NCI-H82 (cell line): Measurements from ENCODE around the gene CTSW.

Experiments
- DNase-seq: peaks from one replicate; lab custom pipeline; 2025; lab: John Stamatoyannopoulos, UW

CTSW gene

DNA sequence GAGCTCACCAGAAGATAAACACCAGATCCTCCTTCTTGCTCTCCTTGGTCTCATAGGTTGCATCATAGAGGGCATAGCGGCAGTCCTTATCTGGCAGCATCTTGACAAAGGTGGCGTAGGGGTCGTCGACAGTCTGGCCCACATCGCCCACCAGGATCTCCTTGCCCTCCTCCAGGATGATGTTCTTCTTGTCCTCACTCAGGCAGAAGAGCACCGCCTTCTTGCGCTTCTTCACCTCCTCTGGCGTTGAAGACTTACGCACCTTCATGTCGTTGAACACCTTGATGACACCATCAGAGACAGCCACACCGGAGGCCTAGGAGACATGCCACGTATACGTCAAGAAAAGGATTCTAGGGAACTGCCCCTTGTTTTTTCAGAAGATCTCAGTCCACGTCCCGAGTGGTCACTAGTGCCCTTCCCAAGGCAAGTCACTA lies 23.7 kb upstream of the CTSW start:
- DNase-seq, result no peak

- peak; percentile 68 for DNase-seq
Measured at GRCh38 chr11:65856689-65857499, 22.7 kb upstream of the CTSW start.

DNA sequence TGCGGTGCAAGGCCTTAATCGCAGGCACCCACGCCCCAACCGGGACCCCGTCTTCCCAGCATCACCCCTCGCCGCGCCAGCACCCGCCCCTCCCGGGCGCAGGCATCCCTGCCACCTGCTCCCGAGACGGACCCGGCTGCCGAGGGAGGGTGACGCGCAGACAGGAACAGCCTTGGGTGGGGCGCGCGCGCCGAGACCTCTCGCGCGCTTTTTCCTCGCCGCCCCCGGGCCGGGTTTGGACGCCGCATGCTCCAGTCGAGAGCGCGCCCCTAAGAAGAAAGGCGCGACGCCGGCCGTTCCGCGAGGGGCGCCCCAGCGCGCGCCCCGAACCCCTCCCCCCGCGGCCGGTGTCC lies 22.2 kb upstream of the CTSW start:
- DNase-seq, result no peak

GRCh38 chr11:65857853-65858680 lies 21.6 kb upstream of the CTSW start, which contains the start of gene CFL1:
Gene CFL1, minus strand, starts transcription at chr11:65858180. Its CDS starts 81 bp downstream, at chr11:65858099.
- DNase-seq, result peak; percentile 97

- DNase-seq, result no peak
Measured at GRCh38 chr11:65858681-65859087, 21.0 kb upstream of the CTSW start.

DNA sequence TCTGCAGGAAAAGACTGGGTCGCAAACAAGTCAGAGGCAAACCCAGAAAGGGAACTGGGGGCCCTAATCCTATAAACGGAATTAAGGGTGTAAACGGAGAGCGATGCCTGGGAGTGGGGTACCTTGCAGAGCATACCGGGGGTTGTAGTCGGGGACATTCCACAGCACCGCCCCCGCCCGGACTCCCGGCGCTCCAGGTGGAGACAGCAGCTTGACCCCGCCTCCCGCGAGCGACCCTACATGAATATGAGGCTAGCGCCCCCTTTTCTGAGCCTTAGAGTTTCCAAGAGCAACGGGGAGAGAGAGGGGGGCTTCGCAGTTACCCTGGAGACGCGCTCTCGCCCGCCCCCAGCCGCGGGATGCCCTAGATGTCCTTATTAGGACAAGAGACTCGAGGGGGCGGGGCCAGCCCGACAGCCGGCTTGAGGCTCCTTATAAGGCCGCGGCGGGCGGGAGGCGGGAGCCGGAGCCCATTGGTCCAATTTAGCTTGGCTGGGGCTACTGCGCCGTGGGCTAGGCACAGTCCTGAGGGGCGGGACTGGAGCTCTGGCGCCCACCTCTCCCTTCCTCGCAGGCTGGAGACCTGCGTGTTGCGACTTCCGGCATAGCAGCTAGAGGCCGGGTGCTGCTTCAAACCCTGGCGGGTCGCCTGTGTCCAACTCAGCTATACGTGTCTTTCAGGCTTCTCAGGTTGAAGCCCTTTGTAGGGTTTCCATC lies 20.4 kb upstream of the CTSW start:
- DNase-seq, result peak; percentile 100

GRCh38 chr11:65859812-65860277 lies 19.8 kb upstream of the CTSW start:
- DNase-seq, result no peak

DNA sequence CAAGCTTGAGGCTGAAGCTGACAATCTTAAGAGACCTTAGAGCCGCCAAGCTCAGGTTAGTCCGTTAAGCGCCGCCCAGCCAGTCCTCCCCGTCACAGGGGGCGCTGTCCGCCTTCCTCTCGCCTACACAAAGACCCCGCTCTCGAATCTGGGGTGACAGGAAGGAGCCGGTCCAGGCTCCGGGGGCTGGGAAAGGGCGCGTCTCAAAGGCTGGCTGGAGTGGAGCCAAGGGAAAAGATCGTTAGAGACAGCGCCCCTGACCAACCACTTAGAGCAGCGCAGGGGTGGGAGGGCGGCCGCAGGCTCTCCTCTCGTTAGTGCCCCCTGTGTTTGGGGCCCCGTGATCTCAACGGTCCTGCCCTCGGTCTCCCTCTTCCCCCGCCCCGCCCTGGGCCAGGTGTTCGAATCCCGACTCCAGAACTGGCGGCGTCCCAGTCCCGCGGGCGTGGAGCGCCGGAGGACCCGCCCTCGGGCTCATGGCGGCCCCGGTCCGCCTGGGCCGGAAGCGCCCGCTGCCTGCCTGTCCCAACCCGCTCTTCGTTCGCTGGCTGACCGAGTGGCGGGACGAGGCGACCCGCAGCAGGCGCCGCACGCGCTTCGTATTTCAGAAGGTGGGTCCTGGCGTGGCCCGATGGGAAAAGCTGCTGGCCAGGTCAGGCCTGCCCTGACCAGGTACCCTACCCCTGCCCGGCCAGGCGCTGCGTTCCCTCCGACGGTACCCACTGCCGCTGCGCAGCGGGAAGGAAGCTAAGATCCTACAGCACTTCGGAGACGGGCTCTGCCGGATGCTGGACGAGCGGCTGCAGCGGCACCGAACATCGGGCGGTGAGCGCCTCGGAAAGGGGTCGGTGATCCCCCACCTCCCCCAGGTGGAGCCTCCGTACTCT lies 19.1 kb upstream of the CTSW start, which contains the start of gene MUS81:
Gene MUS81 (plus strand): TSS at position 156 of the 887 bp plus-strand sequence. CDS start 321 bp downstream, at position 477.
- DNase-seq, result peak; percentile 97

DNA sequence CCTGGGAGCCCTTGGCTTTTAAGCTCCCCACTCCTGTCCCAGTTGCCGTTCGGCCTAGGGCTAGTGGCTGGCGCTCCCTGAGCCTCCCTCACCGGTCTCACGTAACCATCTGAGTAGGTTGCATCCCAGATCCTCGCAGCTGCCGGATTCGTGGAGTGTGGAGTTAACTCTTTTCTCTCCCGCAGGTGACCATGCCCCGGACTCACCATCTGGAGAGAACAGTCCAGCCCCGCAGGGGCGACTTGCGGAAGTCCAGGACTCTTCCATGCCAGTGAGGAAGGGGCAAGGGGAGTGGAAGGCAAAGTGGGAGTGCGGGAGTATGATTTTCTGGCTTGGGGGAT lies 18.5 kb upstream of the CTSW start:
- DNase-seq, result no peak

GRCh38 chr11:65861533-65862183 lies 18.0 kb upstream of the CTSW start:
- DNase-seq, result no peak

- no peak for DNase-seq
Measured at GRCh38 chr11:65862191-65862735, 17.4 kb upstream of the CTSW start.

- DNase-seq, result no peak
Measured at GRCh38 chr11:65862941-65863888, 16.4 kb upstream of the CTSW start.

DNA sequence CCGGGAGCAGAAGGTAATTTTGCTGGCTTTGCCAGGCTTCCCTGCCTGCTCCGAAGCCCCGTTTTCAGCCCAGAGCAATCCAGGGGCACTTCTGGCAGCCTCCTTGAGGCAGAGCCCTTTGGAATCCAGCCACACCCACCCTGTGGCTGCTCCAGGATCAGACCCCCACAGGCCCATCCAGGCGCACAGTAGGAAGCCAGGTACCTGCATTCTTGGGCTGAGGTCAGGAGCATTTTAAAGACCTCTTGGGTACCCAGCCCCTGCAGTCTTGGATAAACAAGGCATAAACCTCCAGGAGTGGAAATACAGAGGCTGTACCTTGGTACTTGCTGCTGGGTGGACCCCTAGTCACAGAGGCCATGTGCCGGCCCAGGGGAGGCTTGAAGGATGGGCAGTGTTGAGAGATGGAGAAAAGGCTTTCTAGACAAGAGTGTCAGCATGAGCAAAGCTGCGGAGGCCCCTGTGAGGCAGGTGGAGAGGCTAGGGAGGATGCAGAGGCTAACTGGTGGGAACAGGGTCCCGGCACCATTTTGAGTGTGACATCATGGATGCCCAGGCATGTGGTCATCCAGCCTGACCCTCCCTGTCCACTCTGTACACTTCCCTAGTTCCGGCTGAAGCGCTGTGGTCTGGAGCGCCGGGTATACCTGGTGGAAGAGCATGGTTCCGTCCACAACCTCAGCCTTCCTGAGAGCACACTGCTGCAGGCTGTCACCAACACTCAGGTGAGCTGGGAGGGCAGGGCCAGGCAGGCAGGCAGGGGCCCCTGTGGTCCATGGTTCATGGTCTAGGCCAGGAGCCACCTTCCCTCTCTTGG lies 15.5 kb upstream of the CTSW start:
- DNase-seq, result no peak

DNA sequence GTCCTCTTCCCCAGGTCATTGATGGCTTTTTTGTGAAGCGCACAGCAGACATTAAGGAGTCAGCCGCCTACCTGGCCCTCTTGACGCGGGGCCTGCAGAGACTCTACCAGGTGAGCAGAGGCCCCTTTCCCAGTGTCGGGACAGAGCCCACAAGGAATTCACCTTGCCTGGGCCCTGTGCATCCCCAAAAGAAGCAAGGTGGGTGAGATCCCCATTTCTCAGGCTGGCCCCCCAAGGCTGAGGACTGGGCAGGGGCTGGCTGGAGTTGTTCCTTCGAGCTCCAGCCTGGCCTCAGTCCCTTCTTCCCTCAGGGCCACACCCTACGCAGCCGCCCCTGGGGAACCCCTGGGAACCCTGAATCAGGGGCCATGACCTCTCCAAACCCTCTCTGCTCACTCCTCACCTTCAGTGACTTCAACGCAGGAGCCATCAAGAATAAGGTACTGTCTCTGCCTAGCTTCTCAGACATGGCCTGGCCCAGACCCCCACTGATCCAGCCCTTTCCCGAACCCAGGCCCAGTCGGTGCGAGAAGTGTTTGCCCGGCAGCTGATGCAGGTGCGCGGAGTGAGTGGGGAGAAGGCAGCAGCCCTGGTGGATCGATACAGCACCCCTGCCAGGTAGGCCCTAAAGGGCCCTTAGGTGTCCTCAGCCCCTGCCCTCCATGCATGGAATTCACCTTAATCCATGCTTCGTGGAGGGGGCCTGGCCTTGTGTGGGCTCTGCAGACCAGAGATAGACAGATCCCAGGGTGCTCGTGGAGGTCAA lies 14.7 kb upstream of the CTSW start:
- DNase-seq, result no peak

DNA sequence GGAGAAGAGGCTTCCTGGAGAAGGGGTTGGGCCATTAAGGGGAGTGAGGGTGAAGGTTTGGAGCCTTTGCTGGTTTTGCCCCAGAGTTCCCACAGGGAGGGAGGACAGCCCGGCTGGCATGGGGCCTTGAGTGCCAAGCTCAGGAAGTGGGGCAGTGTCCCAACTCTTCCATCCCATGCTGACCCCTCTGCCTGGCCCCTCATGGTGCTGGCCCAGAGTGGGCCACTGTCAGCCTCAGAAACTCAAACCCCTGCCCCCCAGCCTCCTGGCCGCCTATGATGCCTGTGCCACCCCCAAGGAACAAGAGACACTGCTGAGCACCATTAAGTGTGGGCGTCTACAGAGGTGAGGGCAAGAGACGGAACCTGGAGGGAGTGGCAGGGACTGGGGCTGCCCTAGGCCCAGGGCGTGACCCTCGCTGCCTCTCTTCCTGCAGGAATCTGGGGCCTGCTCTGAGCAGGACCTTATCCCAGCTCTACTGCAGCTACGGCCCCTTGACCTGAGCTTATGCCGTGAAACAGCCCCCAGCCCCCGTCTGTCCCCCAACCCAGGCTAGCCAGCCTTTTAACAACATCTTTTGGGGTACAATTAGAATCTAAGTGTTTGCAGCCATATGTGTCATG lies 14.0 kb upstream of the CTSW start:
- no peak for DNase-seq

DNA sequence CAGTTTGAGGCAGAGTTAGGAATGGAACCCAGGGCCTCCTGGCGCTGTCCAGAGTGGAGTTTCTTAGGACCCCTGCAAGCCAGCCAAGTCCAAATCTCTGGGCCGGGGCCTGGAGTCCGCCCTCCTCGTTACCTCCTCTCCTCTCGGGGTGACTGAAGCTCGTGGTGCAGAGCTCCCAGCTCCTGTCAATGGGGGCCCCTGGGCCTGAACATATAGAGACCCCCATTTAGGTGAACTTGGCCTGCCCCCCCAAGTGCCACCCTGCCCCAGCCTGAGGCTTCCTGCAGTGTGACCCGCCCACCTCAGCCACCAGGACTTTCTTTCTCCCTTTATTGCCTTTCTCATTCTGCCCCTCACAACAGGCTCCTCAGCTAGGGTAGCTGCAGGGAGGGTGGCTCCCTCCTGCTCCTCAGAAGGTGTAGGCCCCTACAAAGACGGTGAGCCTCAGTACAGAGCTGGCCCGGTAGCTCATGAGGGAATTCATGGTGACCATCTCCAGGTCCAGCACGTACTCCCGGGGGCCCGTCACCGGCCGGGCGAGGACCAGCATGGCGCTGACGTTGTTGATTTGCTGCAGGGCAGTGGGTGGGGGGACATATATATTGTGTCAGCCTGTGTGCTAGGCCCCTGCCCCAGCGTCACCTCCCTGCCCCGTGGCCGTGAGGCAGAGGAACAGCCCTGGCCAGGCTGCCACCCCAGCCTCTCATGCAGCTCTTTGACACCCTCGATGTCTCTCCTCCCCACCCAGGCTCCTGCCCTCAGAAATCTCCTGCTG lies 12.9 kb upstream of the CTSW start:
- no peak for DNase-seq
